HG03432 (cell line): ENCODE data around the gene SPATS1.

Experiments used
- ATAC-seq: cut with Tn5 transposase; IDR thresholded peaks from one replicate; pipeline ENCODE4 v1.9.1; 2021; ENCODE audit warnings: mild to moderate bottlenecking, moderate library complexity; ENCODE audit not compliant: unreplicated experiment

Gene SPATS1, protein sequence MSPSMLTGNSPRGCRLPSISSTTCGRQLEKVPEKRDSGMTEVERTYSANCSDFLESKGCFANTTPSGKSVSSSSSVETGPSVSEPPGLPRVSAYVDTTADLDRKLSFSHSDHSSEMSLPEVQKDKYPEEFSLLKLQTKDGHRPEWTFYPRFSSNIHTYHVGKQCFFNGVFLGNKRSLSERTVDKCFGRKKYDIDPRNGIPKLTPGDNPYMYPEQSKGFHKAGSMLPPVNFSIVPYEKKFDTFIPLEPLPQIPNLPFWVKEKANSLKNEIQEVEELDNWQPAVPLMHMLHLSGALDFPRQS

DNA sequence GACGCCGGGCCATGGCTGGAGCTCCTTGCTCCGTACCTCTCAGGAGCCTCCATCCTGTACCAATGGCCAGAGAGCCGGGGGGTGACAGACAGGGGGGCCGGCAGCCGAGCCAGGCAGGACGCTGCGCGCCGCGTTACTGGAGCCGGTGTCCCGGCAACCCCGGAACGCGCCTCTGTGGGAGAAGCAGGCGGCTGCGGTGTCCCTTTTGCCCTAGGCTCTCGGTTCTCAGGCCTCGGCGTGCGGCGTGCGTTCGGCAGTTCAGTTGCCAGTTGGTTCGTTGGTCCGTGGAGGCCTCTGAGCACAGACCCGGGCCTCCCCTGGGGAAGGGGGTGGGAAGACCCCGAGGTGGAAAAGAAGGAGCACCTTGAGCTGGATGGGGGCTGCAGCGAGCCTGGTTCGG is at the start of gene SPATS1:
SPATS1 (plus strand) TSS at position 162 of the 400 bp plus-strand sequence. CDS start 446 bp downstream, outside the sequence.
- no peak for ATAC-seq

DNA sequence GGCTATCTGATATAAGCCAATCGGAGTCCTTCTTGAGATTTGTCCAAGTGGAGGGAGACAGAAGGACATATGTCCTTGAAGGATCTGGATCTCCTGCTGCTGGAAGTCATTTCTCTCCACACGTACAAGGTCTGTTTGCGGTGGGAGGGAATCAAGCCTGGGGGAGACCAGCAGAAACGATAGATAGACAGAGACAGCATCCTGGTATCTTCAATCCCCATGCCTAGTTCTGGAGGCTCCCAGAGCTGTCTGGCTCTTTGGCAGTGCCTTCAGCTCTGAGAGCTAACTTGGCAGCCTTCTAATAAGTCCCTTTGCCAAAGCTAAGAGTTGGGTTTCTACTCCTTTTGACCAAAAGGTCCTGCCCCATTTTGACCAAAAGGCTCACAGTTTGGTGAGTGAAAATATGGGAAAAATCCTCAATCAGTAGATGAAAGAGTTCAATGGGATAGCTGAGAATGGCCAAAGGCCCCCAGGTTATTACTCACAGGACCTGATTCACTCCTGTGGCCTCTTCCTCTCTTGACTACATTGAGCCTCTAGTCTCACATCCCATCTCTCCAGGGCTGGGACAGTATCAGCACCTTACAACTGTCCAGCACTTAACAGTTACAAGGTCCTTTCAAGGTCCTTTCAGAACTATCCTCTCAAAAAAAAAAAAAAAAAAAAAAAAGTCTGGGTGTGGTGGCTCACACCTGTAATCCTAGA is 49.6 kb upstream of the SPATS1 start:
- no peak for ATAC-seq

DNA sequence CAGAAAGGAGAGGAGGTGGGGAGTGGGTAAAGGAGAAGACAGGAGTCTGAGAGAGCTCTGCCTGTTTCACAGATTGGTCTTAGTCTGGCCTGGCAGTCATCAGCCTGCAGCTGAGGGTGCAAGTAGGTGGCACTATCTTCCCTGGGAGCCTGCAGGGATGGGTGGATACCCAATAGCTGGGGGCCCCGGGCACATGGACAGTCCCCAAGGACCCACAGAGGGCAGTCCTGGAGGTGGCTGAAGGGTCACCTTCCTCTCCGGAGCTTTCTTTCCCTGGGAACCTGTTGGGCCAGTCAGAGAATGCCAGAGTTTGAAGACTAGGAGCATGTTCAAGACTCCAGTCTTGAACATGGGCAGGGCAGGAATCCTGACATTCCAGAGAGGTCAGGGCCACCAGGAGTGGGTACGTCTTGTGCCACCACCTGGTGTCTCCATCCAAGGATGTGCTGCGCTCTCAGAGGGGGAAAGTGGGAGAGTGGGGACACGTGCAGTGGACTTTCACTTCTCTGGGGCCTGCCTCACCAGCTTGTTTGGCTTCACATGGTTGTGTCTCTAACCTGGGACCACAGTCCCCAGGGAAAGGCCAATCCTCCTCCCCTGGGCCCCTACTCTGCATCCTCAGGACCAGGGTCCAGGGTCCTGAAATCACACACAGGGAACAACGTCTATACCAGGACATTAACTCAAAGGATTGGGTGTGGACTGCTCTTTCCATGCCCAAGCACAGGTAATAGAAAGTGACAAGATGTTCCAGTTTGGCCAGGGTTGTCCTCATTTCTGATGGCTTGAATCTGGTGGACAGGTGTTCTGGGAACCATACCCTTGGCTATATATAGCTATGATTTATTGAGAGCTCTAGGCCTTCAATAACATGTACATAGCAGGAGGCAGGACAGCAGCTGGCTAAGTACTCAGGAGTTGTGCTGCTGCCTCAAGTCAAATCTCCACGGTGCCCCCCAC is 47.3 kb upstream of the SPATS1 start:
- ATAC-seq = no peak

DNA sequence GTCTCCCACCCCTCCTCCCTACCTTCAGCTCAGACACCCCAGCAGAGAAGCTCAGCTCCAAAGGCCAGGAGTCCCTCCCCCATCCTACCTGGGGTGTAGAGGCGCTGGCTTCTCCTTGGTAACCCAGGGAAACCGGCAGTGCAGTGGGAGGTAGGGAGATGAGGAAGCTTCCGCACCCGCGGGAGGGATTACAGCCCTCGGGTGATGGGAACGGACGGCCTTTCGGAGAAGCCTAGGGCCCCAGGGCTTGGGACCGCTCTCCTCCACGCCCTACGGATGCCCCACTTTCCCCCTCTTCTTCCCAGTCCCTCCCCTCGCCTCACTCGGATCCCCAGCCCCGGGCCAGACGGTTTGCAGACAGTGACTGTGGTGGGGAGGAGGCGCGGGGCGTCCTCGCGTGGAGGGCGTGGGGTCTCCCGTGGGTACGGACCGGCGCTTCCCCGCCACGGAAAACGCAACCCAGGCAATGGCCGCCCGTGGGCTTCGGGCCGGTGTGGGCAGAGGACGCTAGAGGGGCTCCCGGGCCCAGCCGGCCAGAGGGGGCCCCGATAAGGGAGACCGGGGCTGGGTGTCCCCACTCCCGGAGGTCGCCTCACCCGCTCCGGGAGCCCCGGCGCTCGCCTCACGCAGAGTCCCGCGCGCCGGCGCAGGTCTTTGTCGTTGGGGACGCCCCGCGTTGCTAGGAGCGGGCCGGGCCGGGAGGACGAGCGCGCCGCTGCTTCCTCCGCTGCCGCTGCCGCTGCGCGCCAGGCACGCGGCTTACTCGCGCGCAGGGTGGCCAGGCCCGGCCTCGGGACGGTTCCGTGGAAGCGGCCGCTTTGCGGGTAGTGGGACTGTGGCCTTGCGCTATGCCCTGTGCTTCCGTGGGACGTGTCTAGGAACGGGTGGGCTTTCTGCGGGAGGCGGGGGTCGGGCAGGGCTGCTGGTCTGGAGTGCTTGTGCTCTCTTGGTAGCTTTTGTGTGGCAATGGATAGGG is 45.1 kb upstream of the SPATS1 start:
- no peak for ATAC-seq

DNA sequence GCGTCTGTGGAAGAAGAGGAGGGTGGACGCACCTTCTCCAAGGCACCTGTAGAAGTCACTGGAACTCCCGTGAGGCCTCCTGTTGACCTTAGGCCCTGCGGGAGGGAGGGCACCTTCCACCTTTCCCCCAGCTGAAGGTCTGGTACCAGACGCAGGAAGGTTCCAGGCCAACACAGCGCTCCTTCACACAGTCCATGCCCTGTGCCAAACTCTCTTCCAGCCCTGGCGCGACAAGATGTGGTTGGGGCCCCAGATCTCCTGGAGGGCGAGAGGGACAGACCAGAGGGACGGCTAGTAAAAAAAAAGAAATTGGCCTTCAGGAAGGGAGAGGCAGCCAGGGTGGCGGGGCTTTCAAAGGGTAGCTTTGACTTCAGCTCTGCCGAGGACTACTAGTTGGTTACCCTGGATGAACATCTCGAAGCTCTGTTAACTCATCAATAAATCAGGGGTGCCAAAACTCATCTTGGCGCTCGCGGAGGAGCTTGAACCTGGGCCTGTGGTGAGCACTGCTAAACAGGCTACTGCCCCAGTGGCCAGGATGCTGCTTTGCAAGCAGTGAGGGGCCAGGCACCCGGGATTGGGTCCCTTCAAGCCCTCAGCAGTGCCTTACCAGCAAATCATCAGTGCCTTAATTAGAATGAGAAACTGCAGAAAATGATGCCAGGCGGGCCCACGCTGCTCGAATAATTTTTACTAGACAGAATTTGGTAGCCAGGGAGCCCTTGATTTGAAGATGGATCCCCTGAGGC is 44.2 kb upstream of the SPATS1 start:
- no peak for ATAC-seq

DNA sequence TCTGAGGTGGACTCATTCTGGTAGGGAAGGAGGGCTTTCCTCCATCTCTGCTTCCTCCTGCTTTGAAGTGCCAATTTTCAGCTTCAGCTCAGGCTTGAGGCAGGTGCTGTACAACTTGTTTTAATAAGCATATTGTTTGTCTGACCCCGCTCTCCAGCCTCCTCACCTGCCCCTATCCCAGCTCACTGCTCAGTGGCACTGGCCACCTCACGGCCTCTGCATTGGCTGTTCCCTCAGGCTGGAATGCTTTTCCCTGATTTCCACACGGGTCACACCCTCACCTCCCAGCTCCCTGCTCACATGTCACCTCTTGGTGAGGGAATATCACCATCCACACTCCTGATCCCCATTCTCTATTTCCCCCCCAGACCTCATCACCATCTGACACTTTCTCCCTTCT is 43.6 kb upstream of the SPATS1 start:
- no peak for ATAC-seq

DNA sequence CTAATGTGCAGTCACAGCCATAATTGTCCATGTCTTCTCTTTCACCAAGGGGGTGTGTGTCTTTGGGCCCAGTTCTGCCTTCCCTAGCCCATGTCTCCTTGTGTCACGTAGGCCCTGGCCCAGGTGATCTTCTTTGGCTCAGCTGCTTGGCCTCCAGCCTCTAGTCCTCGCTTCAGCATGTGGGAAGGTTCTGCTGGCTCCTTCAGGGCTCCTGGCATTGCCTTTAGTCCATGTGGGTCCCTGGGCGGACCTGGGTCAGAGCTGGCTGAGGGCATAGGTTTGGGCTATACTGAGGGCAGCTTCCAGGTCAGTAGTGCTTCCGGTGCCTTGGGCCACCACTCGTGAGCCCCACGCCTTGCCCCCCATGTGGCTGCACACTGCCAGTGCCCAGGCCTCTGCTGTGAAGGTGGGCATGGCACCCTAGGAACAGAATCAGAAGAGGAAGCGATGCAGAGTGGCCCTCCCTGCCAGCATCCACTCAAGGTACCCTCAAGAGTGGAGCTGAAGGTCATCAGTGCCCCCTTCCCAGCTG is 42.1 kb upstream of the SPATS1 start:
- no peak for ATAC-seq

DNA sequence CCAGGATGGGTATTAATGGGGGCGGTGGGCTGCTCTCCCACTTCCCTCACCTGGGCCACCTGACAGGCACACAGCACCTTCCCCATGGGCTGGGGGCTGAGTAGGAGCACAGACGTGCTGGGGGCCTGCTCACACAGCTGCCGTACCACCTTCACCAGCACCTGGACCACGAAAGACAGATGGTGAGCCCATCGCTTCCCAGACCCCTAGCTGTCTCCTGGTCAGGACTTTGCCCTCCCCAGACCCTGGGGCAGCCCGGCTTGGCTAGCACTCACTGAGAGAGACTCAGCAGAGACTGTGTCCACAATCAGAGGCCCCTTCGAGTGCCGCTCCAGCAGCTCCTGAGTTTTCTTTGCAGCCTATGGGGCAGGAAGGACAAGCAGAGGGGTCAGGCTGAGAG is 41.3 kb upstream of the SPATS1 start:
- no peak for ATAC-seq

DNA sequence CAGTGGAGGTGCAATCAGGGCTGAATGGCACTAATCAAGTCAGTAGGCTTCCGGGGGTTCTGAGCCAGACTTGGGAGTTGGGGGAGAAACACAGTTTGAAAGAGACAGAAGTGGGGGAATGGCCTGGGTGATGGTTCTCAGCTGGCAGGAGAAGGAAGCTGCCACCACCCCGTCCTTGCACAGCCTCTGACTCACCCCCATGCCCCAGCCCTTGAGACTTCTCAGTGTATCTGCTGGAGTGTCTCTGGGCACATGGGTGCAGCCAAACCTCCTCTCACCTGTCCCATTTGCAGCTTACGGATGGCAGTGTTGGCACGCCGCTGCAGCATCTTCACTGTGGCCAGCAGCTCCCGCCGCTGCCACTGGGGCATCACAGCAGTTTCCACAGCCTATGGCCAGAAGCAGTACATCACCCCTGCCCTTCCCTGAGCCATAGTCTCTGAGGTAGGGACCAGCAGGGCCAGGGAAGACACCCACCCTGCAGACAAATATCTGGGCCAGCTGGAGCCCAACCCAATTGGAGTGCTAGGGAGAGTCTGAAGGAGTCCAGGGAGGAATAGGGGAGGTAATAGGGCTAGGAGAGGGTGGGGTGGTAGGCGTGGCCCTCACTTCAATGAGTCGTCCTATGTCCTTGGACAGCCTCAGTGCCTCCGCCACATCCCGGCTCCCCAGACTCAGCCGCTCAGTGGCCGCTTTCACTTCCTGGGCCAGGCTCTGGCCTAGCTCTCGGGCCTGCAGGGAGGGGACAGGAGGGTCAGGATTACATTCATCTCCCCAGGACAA is 40.5 kb upstream of the SPATS1 start:
- ATAC-seq = no peak

DNA sequence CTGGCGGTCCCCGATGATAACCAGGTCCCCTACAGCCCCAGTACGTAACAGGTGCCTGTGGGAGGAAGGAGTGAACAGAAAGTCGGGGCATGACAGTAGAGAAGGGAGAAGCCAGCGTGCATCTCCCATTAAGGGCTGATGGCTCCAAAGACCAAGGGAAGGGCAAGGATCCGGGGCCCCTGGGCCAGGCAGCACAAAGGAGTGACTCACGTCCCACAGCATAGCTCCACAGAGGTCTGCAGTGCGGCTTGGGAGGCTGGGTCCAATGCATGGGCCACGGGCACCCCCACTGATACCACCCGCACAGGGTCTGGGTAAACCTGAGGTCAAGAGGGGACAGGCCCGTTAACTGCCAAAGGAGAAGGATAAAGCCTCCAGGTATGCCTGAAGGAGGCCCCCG is 39.6 kb upstream of the SPATS1 start:
- no peak for ATAC-seq

DNA sequence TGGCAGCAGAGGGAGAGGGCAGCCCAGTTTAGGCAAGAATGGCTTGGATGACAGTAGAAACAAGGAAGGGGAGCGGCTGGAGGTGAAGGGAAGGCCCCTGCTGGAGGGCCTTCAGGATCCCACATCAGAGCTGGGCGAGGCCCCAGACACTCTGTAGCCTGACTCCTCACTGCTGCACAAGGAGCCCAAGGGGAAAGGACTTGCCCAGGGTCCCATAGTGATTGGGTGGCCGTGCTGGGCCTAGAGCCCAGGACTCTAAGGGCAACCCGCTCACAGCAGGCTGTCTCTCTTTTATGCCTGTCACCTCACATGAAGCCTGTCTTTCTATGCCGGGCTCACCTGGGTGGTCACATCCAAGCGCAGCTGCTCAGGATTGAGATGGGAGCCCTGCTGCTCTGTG is 38.6 kb upstream of the SPATS1 start:
- ATAC-seq = no peak

DNA sequence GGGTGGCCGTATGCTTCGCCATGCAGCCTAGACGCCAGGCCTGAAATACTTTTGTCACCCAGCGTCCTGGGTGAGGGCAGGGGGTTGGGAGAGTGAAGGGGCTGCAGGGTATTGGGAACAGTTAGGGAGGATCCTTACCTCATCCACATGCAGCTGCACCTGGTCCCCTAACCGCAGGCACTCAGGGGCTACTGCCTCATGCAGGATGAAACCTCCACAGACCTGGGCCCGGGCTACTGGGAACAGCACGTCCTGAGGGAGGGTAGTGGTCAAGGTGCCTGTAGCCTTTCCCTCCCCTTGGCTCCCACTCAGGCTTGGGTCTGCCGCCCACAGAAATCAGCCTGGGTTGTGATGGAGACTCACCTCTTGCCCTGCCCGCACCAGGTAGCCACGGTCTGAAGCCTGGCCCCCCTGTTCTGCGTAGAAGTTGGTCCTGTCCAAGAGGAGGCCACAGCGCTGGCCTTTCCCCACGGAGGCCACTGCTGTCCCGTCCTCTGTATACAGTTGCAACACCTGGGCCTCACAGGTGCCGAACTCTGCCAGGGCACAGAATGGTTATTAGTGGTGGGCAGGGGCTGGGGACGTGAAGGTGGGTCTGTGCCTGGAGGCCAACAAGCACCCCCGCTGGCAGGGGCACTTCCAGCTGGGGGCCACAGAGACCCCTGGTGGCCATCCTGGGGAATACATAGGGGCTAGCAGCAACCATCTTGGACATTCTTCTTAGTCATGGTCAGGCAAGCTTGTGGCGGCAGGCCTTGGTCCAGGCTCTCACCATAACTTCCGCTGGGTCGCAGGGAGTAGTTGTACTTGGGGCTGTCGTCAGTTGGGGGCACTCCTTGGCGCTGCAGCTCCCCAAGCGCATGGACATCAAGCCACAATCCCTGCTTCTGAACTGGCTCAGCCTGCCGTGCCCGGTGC is 37.9 kb upstream of the SPATS1 start:
- ATAC-seq = no peak

DNA sequence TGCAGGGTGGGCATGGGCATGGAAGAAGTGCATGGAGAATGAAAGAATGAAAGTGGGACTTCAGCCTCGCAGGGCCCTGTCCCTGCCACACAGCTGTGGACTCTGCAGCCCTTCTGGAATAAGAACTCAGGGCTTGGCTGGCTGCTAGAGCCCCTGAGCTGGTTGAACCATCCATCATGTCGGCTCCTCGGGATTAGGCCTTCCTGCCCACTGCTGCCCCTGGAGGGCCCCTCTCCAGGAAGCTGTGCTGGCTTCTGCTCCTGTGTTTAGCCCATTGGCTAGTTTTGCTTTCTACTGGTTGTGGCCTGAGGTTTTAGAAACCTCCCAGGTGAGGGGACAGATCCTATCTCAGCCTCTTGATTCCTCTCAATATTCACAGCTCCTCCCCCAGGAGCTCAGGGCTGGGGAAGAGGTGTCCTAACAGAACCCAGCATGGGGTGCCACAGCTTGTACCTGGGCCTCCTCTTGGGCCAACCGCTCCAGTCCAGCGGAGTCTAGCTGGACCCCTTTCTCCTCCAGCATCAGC is 37.2 kb upstream of the SPATS1 start:
- no peak for ATAC-seq

DNA sequence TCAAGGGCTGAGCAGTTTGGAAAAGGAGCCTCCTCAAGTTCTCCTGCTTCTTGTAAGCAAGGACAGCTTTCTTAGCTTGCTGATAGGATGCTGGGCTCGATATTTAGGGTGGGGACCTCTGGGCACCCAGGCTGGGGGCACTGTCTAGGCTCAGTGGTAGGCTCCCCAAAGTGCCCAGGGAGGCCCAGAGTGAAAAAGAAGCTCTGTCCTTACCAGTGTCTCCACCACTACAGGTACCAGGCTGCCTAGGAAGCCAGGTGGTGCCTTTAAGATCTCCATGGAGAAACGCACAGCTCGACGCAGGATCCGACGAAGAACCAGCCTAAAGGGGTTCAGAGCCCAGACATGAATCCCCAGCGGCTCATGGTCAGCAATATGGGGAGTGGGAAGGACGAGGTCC is 35.7 kb upstream of the SPATS1 start:
- ATAC-seq = no peak

DNA sequence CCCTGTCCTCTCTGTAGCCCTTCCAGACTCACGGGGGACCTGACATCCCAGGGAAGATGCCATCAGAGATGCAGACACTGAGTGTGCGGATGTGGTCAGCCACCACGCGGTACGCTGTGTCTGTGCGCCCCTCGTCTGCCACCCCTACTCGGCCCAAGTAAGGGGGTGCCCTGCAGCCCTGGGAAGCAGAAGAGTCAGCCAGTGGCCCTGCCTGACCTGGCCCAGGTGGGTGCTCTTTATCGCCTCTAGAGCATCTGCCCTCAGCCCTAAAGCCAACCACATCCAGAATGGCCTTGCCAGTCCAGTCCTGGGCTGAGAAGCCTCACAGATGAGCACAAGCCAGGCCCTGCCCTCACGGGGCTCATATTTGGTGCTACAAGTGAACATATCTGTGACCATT is 35.2 kb upstream of the SPATS1 start:
- ATAC-seq = no peak

DNA sequence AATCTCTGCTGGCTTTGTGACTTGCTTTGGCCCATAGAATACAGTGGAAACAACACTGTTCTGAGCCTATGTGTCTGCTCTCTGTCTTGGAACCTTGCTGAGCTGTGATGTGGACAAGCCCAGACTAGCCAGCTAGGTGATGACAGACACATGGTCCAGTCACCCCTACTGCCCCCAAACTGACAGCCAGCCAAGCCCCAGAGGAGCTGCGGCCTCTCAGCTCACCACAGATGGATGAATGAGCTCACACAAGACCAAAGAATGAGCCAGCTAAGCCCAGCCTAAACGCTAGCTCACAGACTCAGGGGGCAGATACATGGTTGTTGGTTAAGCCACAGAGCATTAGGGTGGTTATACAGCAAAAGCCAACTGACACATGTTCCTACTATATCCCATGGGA is 33.4 kb upstream of the SPATS1 start:
- no peak for ATAC-seq

DNA sequence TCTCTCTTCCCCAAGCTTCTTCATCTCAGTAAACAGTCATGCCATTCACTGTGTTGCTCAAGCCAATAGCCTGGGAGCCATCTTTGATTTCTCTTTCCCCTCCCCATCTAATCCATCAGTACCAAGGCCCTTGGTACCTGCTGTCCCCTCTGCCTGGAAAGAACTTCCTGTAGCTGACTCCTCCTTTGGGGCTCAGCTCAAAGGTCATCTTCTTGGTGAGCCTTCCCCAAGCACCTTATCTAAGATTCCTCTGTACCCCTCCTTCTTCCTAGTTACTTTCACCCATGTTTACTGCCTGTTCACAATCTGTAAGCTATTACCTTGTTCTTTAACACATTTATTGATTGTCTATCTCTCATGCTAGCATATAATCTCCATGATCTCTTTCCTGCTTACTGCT is 32.8 kb upstream of the SPATS1 start:
- no peak for ATAC-seq
